IMR-90 (cell line): ENCODE measurements around the gene CLK4. TPM values are rescaled to one million over a fixed set of nuclear protein-coding genes. Genes with fewer than 3 reads are reported as not detected.

ENCODE experiments used
- ATAC-seq: fragments of 200-7000 bp; cut with Tn5 transposase; 2 replicates; pipeline ENCODE4 v1.9.1; 2020; ENCODE audit warnings: low read depth, mild to moderate bottlenecking, moderate library complexity
- BruUV-seq: library from RNA; stranded (reverse); fragments of 400-500 nt; replicated peaks from 2 replicates; lab custom pipeline; 2021; lab: Mats Ljungman, UMichigan
- CTCF ChIA-PET: fragments of 300-600 bp; formaldehyde crosslinking; extraction: SDS; loops from one replicate; lab custom pipeline; 2021; ENCODE audit warnings: antibody characterized with exemption; lab: Yijun Ruan, JAX
- POLR2A ChIA-PET: fragments of 300-600 bp; sonication (Branson Sonifier 250); formaldehyde crosslinking; loops from one replicate; lab custom pipeline; 2022; ENCODE audit warnings: antibody characterized with exemption; ENCODE audit not compliant: unreplicated experiment; lab: Charles Lee
- DNase-seq: peaks from one replicate; pipeline ENCODE4 v3.0.0; 2013
- H2AFZ ChIP-seq: replicated peaks from 2 replicates; pipeline ENCODE3; 2013; ENCODE audit warnings: low read length, mild to moderate bottlenecking; ENCODE audit not compliant: poor library complexity
- H2AK5ac ChIP-seq: 2 replicates; pipeline ENCODE4 v1.6.1; 2013; ENCODE audit warnings: low read depth, low read length, inconsistent platforms
- H2AK9ac ChIP-seq: replicated peaks from 2 replicates; pipeline ENCODE3; 2013; ENCODE audit warnings: mild to moderate bottlenecking, low read depth, low read length, moderate library complexity; ENCODE audit not compliant: poor library complexity
- H2BK120ac ChIP-seq: 2 replicates; pipeline ENCODE4 v1.6.1; 2013; ENCODE audit warnings: low read depth, low read length, inconsistent platforms
- H2BK15ac ChIP-seq: 3 replicates; pipeline ENCODE4 v1.6.1; 2013; ENCODE audit warnings: low read depth, low read length, inconsistent platforms
- H2BK20ac ChIP-seq: 2 replicates; pipeline ENCODE4 v1.6.1; 2013; ENCODE audit warnings: low read depth, mild to moderate bottlenecking, inconsistent platforms, low read length, moderate library complexity
- H2BK5ac ChIP-seq: 2 replicates; pipeline ENCODE4 v1.6.1; 2013; ENCODE audit warnings: mild to moderate bottlenecking, low read depth, low read length, inconsistent platforms; ENCODE audit not compliant: poor library complexity, severe bottlenecking
- H3K14ac ChIP-seq: replicated peaks from 2 replicates; pipeline ENCODE4 v1.6.1; 2013; ENCODE audit warnings: low read depth, low read length, inconsistent platforms
- H3K18ac ChIP-seq: 2 replicates; pipeline ENCODE4 v1.6.1; 2013; ENCODE audit warnings: low read depth, low read length, control low read depth
- H3K23ac ChIP-seq: 2 replicates; pipeline ENCODE4 v1.6.1; 2013; ENCODE audit warnings: low read depth, low read length, inconsistent platforms
- H3K27ac ChIP-seq: 2 replicates; pipeline ENCODE4 v1.5.1; 2013; ENCODE audit warnings: mild to moderate bottlenecking, control low read depth, low read length; ENCODE audit not compliant: insufficient read depth
- H3K27me3 ChIP-seq: 2 replicates; pipeline ENCODE4 v1.6.1; 2013; ENCODE audit warnings: low read length; ENCODE audit not compliant: control insufficient read depth, insufficient read depth
- H3K36me3 ChIP-seq: 2 replicates; pipeline ENCODE4 v1.6.1; 2013; ENCODE audit warnings: low read length, mixed read lengths; ENCODE audit not compliant: control insufficient read depth, insufficient read depth
- H3K4ac ChIP-seq: 2 replicates; pipeline ENCODE4 v1.6.1; 2013; ENCODE audit warnings: low read depth, low read length, inconsistent platforms
- H3K4me1 ChIP-seq: 2 replicates; pipeline ENCODE4 v1.6.1; 2013; ENCODE audit warnings: low read length, mixed read lengths; ENCODE audit not compliant: control insufficient read depth, insufficient read depth
- H3K4me2 ChIP-seq: 2 replicates; pipeline ENCODE4 v1.6.1; 2013; ENCODE audit warnings: low read depth, mild to moderate bottlenecking, control low read depth, low read length, moderate library complexity
- H3K4me3 ChIP-seq: 2 replicates; pipeline ENCODE4 v1.5.1; 2013; ENCODE audit warnings: low read depth, mild to moderate bottlenecking, control low read depth, low read length, moderate library complexity; ENCODE audit not compliant: insufficient read depth
- H3K56ac ChIP-seq: 2 replicates; pipeline ENCODE4 v1.6.1; 2013; ENCODE audit warnings: low read length, inconsistent platforms; ENCODE audit not compliant: insufficient read depth; ENCODE audit errors: extremely low read depth
- H3K79me1 ChIP-seq, 2 experiments: 2 replicates each; pipeline ENCODE4 v1.6.1; 2013; ENCODE audit warnings: low read length in 2 of 2, inconsistent platforms in 1 of 2, low read depth in 1 of 2
- H3K9ac ChIP-seq: 2 replicates; pipeline ENCODE4 v1.6.1; 2013; ENCODE audit warnings: low read depth, low read length, control low read depth
- H3K9me1 ChIP-seq: 2 replicates; pipeline ENCODE4 v1.6.1; 2013; ENCODE audit warnings: low read length, inconsistent platforms; ENCODE audit not compliant: insufficient read depth
- H3K9me3 ChIP-seq: 2 replicates; pipeline ENCODE4 v1.6.1; 2013; ENCODE audit warnings: low read length; ENCODE audit not compliant: control insufficient read depth, insufficient read depth
- H4K20me1 ChIP-seq: 2 replicates; pipeline ENCODE4 v1.6.1; 2013; ENCODE audit warnings: low read length, inconsistent platforms; ENCODE audit not compliant: insufficient read depth
- H4K5ac ChIP-seq: 2 replicates; pipeline ENCODE4 v1.6.1; 2013; ENCODE audit warnings: mild to moderate bottlenecking, low read depth, low read length, control low read depth
- H4K8ac ChIP-seq, 2 experiments: 2 replicates each; pipeline ENCODE4 v1.6.1; 2013; ENCODE audit warnings: low read depth in 2 of 2, low read length in 2 of 2, control low read depth in 1 of 2, inconsistent platforms in 1 of 2
- H4K91ac ChIP-seq: 2 replicates; pipeline ENCODE4 v1.6.1; 2013; ENCODE audit warnings: low read depth, low read length, inconsistent platforms; ENCODE audit not compliant: insufficient read depth
- BHLHE40 ChIP-seq: fragments of 150-350 bp; IDR thresholded peaks from 2 replicates; pipeline ENCODE4 v1.6.1; 2016; ENCODE audit warnings: mild to moderate bottlenecking, low read depth, low read length
- CEBPB ChIP-seq: IDR thresholded peaks from 2 replicates; pipeline ENCODE4 v1.6.1; 2012; ENCODE audit warnings: low read depth, low read length, improper control_type of control experiment
- CHD1 ChIP-seq: IDR thresholded peaks from 2 replicates; pipeline ENCODE4 v1.6.1; 2012; ENCODE audit warnings: low read depth, low read length, improper control_type of control experiment
- CTCF ChIP-seq: conservative IDR thresholded peaks from 2 replicates; pipeline ENCODE4 v1.5.1; 2012; ENCODE audit warnings: mild to moderate bottlenecking, low read depth, low read length, improper control_type of control experiment
- ELK1 ChIP-seq: fragments of 150-350 bp; IDR thresholded peaks from 2 replicates; pipeline ENCODE4 v1.6.1; 2016; ENCODE audit warnings: low read depth, mild to moderate bottlenecking, low read length, moderate library complexity, borderline replicate concordance
- FOS ChIP-seq: fragments of 150-350 bp; IDR thresholded peaks from 2 replicates; pipeline ENCODE4 v1.6.1; 2016; ENCODE audit warnings: low read depth, low read length
- MAFK ChIP-seq: IDR thresholded peaks from 2 replicates; pipeline ENCODE4 v1.6.1; 2012; ENCODE audit warnings: low read depth, low read length, improper control_type of control experiment
- MAZ ChIP-seq: IDR thresholded peaks from 2 replicates; pipeline ENCODE4 v1.6.1; 2012; ENCODE audit warnings: low read depth, mild to moderate bottlenecking, low read length, improper control_type of control experiment, moderate library complexity, borderline replicate concordance
- MXI1 ChIP-seq: IDR thresholded peaks from 2 replicates; pipeline ENCODE4 v1.6.1; 2012; ENCODE audit warnings: low read depth, mild to moderate bottlenecking, low read length, moderate library complexity, borderline replicate concordance
- NFE2L2 ChIP-seq: fragments of 150-350 bp; IDR thresholded peaks from 2 replicates; pipeline ENCODE4 v1.6.1; 2016; ENCODE audit warnings: low read depth, mild to moderate bottlenecking, low read length
- POLR2A ChIP-seq: IDR thresholded peaks from 2 replicates; pipeline ENCODE4 v1.6.1; 2012; ENCODE audit warnings: mild to moderate bottlenecking, low read depth, low read length
- RAD21 ChIP-seq: IDR thresholded peaks from 2 replicates; pipeline ENCODE4 v1.6.1; 2012; ENCODE audit warnings: low read length, improper control_type of control experiment
- RCOR1 ChIP-seq: IDR thresholded peaks from 2 replicates; pipeline ENCODE4 v1.6.1; 2012; ENCODE audit warnings: mild to moderate bottlenecking, low read length, improper control_type of control experiment; ENCODE audit not compliant: insufficient replicate concordance
- RFX5 ChIP-seq: IDR thresholded peaks from 2 replicates; pipeline ENCODE4 v1.8.0; 2012; ENCODE audit warnings: low read depth, mild to moderate bottlenecking, low read length, moderate library complexity
- SMC3 ChIP-seq: fragments of 150-350 bp; IDR thresholded peaks from 2 replicates; pipeline ENCODE4 v1.6.1; 2016; ENCODE audit warnings: low read depth, mild to moderate bottlenecking, antibody characterized with exemption, low read length, moderate library complexity
- USF2 ChIP-seq: fragments of 150-350 bp; IDR thresholded peaks from 2 replicates; pipeline ENCODE4 v1.6.1; 2017; ENCODE audit warnings: mild to moderate bottlenecking, antibody characterized with exemption, low read length, low read depth
- WGBS, 2 experiments: methylation state at CpG; one replicate each; pipeline versions ENCODE4 v1.1.5 to v1.1.7; 2013; ENCODE audit warnings: missing lambda C conversion rate in 2 of 2; ENCODE audit not compliant: insufficient read length in 1 of 2; ENCODE audit errors: extremely low coverage in 2 of 2; 5-methylcytosine and 5-hydroxymethylcytosine counted together
- dilution Hi-C: fragments of 300-500 bp; cut with HindIII; formaldehyde crosslinking; loops from one replicate; pipeline ENCODE4 v1.14.3; 2018; ENCODE audit warnings: low sequenced_read_pairs; ENCODE audit not compliant: unreplicated experiment
- in situ Hi-C: fragments of 300-500 bp; cut with MboI; formaldehyde crosslinking; loops from 3 replicates; pipeline ENCODE4 v1.14.3; 2019; ENCODE audit warnings: low sequenced_read_pairs, inconsistent platforms, mixed read lengths
- intact Hi-C: fragments of 100-400 bp; cut with micrococcal nuclease; formaldehyde crosslinking; loops from 2 replicates; pipeline ENCODE4 v1.10.0; 2022
- polyA plus RNA-seq, 3 experiments: library from polyadenylated mRNA; depleted of rRNA; stranded (reverse); fragments of >200 nt; gene quantifications; 2 replicates each; pipeline ENCODE4 v1.2.3, GENCODE V29; 2012; ENCODE audit warnings: low replicate concordance in 1 of 3
- total RNA-seq: library from RNA; depleted of rRNA; stranded (reverse); fragments of >200 nt; gene quantifications from 2 replicates; pipeline ENCODE4 v1.2.3, GENCODE V29; 2012

The CLK4 gene
- total and polyA plus RNA-seq, 2 of the 4 experiments (the other 2 are of a cell fraction): 8.2 to 11.9 TPM

- H3K4me3 ChIP-seq: no peak overlapping the region
- no peak overlapping the region for H4K91ac ChIP-seq
- H3K23ac ChIP-seq: no peak overlapping the region
- H4K5ac ChIP-seq: no peak overlapping the region
- H3K79me1 ChIP-seq: no peaks in the 10 kb centered on the region
- no peak overlapping the region for H2BK15ac ChIP-seq
- H3K18ac ChIP-seq: no peak overlapping the region
- CTCF ChIA-PET: no interaction called here
- ATAC-seq (no peak), DNase-seq (no peak)
- intact Hi-C loops: no loop called here
- H3K36me3 ChIP-seq: no peaks in the 10 kb centered on the region
- no peak overlapping the region for H3K14ac ChIP-seq
- H2AK9ac ChIP-seq: no peak overlapping the region
- H3K4ac ChIP-seq: no peak overlapping the region
- H3K9me1 ChIP-seq: no peaks in the 10 kb centered on the region
- no TSS peak for BruUV-seq
- H3K56ac ChIP-seq: no peak overlapping the region
- H2AK5ac ChIP-seq: no peak overlapping the region
- no peaks in the 10 kb centered on the region for H3K4me1 ChIP-seq
- no peak overlapping the region for H4K8ac ChIP-seq
- in situ Hi-C loops: no loop called here
- H4K20me1 ChIP-seq: no peaks in the 10 kb centered on the region
- no peak overlapping the region for H2BK5ac ChIP-seq
- TF ChIP-seq RAD21 (no peak), CEBPB (no peak), SMC3 (no peak), MXI1 (no peak), FOS (no peak), MAFK (no peak), RFX5 (no peak), CHD1 (no peak), CTCF (no peak), RCOR1 (no peak), BHLHE40 (no peak), ELK1 (no peak), POLR2A (no peak), USF2 (no peak), NFE2L2 (no peak), MAZ (no peak)
- dilution Hi-C loops: no loop called here
- no peak overlapping the region for H3K27ac ChIP-seq
- no peak overlapping the region for H2AFZ ChIP-seq
- H3K27me3 ChIP-seq: no peaks in the 10 kb centered on the region
- POLR2A ChIA-PET: no interaction called here
- no peak overlapping the region for H2BK20ac ChIP-seq
- no peak overlapping the region for H3K9ac ChIP-seq
- H3K9me3 ChIP-seq: peaks cover 10% of the 10 kb centered on the region
- H3K4me2 ChIP-seq: no peak overlapping the region
- WGBS, 2 experiments: 42% methylated on average over 2 of the region's 15 CpGs; no CpG with 5 or more reads in 1 of the 2 experiments
- H2BK120ac ChIP-seq: no peak overlapping the region
These were observed 46.4 kb downstream of the CLK4 start for GRCh38 chr5:178580271-178580955.
